DMS79 (cell line): ENCODE results near the gene SLC23A1.
"Not testable (repeated sequence)": the region's sequence is repeated elsewhere in the genome, so short reads cannot be mapped to it uniquely, and the experiment has no call there.

Experiments used
- DNase-seq: peaks from one replicate; lab custom pipeline; 2025; lab: John Stamatoyannopoulos, UW

The SLC23A1 gene

DNA sequence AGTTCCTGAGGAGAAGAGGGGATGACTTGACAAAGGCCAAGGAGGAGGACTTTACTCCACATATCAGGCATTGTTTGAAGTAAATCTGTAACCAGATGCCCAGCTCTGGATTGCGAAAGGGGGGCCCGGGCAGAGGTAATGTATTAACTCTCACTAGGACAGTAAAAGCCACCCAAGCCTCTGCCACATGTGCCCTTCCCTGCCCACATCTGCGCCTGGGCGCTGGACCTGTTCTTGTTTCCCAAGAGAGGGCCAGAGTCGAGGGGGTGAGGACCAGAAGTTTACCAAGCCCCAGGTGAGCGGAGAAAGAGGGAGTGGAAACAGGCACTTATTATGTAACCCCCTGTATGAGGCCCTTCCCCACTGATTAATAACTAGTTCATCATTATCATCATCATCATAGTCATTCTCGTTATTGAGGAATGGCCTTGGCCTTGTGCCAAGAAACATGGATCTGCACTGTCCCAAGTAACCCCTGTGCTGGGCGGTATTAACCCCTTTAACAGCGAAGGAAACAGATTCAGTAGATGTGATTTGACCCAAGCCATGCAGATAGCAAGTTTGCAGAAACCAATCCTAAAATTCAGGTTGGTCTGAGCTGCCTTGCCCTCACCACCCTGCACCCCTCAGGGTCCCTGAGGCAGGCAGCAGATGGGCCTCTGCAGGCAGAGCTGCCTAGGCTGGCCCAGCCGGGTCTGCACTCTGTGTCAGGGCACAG, at the start of gene SLC23A1:
TSS of gene SLC23A1 (minus strand) at position 23 of the 718 bp plus-strand sequence. CDS start 44 bp downstream, outside the sequence.
- no peak for DNase-seq

DNA sequence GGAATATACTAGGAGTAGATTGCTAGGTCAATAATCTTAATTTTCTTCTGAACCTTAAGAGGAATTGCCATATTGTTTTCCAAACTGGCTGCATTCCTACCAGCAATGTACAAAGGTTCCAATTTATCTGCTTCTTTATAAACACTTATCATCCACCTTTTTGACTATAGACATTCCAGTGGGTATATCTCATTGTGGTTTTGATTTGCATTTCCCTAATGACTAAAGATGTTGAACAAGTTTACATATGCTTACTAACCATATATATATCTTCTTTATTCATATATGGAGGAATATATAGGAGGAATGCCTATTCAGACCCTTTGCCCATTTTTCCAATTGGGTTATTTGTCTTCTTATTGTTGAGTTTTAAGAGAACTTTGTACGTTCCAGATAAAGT, 48.6 kb upstream of the SLC23A1 start:
- DNase-seq, result no peak

DNA sequence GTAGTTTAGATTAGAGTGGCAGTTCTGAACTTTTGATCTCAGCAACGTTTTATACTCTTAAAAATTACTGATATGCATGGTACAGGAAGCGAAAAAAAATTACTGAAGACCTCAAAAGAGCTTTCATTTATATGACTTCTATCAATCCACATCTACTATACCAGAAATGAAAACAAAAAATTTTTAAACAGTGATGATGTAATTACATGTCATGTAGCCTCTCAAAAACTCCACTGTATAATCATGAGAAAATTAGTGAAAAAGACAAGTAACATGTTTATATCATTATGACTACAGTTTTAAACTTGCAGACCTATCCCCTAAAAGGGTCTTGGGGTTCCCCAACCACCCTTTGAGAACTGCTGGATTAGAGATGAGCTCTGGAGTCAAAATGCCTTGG, 46.9 kb upstream of the SLC23A1 start:
- no peak for DNase-seq

DNA sequence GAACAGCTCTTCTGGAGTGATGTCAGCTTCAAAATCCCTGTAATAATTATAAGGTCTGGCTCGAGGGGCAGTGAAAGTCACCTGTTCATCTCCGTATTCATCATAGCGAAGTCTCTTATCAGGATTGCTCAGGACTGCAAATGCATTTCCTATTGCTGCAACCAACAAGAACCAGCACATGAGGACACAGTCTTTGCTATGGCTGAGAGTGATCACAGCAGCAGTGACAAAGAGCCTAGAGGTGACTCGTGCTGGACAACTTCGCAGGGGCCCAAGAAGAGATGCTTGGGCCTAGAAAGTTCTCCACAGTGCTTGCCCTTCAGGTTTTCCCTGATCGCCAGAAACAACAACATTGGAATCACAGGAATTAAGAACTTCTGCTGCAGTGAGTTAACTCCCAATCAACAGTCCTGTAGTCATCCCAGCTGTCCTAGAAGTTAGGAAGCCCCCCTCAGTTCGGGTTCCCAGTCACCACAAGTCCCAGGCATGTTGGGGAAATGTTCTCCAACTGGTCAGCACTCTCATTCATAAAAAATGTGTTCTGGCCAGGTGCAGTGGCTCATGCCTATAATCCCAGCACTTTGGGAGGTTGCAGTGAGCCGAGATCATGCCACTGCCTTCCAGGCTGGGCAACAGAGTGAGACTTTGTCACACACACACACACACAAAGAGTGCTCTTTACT, 43.2 kb upstream of the SLC23A1 start:
- DNase-seq, result no peak

DNA sequence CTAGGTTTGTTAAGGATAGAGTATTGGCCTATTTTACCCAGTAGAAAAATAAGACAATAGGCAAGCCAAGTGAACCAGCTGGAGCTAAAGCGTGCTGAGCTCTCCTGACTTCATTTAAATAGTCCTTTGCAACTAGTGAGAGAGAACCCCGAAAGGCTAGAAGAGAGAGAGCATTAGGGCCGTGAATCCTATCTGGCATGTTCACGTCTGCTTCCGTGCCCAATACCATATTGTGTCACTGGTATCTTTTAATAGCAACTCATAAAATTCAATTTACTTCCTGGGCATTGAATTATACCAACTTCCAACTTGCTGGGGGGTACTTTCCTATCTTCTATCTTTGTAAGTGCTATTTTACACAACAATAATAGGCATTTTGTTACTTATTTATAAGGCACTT, 42.4 kb upstream of the SLC23A1 start:
- DNase-seq, result no peak

DNA sequence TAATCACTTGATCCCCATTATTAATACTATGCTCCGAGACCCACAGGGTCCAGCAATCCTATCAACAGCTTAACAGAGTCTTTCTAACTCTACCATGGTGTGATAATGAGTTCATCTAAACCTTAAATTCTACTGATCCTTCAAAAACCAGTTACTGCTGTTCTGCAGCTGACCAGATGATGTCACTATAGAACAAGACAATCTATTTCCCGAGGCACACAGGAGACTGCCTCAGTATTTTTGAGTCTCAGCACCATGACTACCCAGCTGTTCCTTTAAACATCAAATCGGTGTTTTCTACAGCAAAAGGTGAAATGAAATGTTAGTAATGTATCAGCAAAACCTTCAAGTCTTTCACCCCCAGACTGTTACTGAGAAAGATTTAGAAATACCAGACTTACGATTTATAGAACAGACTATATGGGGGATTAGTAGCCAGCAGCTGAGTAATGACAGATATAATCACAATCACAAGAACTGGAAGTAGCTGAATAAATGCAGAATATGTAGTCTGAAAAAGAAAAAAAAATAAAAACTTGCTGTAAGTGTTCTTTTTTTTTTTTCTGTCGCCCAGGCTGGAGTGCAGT, 39.3 kb upstream of the SLC23A1 start:
- DNase-seq, result no peak

DNA sequence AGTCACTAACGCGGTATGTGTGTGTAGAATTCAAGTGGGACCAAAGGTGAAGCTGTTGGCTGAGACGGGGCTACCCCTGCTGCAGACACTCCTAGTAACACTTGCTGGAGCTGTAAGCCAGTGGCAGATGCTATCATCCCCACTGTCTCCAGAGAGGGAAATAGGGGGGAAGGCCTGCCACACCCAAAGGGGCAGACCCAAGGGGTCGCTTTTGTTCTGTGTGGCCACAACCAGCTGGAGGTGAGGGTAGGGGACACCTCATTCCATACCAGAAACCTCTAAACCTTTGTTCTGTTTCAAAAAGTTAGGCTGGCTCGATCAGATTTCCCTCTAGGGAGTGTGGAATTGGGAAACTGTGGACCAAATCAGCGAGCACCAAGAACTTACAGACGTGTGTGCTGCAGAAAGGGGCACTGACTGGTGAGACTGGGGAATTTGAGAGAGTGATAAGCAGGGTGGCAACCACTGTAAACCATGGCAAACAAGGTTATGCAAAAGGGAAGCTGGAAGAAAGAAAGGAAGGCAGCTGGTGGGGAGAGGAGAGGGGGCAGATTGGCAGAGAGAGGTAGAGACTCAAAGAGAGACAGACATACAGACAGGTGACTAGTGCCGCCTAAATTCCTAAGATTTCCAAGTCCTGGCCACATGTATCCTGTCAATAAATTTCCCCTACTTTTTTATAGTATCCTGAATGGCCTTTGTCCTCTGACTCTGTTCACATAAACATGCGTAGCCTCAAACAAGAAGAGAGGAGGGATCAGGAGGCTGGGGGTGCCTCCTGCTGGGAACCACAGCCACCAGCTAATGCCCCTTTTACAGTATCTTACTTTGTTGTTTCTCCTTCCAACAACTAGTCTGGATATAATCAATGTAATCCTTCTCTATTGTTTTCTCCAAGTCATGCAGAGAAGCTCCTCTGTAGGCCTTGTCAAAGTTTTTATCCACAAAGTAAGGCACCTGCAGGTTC, 36.4 kb upstream of the SLC23A1 start:
- no peak for DNase-seq

DNA sequence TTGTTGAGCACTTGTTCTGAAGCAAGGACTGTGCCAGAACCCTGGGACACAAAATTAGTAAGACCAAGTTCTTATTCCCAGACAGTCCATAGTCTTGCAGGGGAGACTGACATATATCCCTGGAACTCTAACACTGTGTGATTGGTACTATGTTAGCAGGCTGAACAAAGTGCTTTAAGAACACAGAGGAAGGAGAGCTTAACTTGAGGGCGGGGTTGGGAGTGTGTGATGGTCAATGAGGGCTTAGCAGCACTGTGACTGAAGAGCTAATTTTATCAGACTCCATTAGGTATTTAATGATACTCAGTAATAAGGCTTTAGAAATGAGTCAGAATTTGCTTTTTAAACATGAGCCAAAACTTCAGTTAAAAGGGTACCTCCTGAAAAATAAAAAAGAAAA, 35.7 kb upstream of the SLC23A1 start:
- DNase-seq, result no peak

DNA sequence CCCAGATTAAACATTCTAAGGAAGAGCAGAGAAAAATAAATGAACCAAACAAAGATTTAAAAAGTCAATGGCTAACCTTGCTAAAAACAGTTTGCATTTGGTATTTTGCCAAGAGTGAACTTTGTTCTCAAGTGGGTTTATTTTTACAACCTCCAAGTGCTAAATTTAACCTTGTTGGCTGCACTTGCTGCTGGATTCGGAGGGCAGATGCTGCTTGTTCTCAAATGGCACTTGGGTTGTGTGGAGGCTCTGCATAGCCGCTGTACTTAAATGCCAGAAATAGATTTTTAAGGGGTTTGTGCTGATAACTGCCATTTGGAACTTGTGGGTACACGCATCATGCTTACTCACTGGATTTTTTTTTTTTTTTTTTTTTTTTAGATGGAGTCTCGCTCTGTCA, 34.1 kb upstream of the SLC23A1 start:
- DNase-seq, result peak; percentile 76

DNA sequence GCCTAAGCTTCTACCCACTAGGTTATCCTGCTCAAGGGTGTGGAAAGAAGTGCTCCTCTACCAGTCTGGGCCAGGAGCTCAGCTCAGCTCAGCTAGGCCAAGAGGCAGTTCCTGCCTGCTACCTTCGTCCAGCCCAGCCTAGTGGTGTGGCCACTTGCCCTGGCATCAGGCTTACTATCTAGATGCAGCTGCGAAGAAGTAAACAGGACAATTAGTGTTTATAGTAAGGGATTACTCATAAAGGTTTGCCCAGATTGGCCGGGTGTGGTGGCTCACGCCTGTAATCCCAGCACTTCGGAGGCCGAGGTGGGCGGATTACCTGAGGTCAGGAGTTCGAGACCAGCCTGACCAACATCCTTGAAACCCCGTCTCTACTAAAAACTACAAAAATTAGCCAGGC, 33.6 kb upstream of the SLC23A1 start:
- no peak for DNase-seq

DNA sequence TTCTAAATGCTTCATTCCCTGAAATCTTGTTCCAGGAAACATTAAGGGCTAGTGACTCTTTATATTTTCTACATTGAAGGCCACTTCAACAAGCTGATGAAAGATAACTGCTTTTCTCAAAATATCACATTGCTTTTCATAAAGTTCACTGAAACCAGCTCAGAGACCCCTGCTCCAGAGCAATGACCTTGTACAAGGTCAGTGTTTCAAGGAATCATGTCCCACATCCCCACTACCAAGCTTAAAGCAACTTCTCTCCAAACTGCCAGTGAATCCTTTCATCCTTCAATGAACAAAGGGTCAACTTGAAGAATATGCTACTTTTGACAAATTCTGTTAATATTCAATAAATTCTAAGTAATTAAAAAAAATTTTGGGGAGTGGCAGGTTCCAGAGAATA, 32.8 kb upstream of the SLC23A1 start:
- DNase-seq, result no peak

DNA sequence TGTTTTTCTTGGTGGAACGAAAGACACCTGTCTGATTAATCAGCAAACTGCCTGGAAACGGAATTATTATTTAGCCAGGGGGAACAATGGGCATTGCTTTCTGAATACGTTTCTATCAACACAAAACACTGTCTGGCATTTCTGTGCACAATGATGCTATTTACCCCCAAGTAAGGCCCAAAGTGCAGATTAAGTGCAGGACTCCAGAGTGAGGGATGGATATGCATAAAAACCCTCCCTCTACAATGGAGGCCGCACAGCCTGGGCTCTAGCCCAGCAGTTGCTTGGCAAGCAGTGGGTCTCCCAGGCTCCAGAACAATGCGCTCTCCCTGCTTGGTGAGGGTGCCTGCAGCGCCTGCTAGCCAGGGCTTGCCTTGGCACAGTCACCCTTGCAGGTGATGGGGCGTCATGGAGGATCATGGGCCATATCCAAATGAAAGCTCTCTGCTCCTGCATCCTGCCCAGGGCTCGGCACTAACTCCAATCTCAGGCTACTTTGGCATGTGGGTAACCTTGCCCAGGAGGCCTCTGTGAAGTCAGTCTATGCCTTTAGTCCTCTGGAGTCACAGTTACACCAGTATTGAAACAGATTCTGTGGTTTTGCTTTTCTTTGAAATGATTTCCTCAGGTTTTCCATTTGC, 32.2 kb upstream of the SLC23A1 start:
- no peak for DNase-seq

DNA sequence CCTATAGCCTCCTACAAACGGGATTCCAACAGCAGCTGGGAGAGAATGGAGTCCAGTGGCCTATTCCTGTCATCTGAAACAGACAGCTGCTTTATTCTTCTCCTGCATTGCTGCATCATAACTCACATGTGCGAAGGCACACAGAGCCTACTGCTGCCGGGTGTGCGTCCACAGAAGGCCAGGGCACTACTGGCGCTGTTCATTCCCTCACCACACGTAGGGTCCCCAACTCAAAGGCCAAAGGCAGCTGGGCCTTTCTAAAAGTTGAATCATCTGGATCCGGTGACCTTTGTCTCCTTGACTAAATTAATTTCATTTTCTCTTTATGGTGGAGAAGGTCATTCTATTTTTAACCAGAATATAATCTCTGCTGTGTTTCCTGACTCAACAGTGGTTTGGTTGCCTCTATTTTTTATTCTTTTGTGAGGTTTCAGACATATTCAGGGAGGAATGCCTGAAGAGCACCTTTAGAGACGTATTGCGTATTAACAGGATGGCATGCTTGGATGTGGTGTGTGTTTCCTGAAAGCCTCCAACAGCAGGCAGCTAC, 31.6 kb upstream of the SLC23A1 start:
- DNase-seq, result no peak

DNA sequence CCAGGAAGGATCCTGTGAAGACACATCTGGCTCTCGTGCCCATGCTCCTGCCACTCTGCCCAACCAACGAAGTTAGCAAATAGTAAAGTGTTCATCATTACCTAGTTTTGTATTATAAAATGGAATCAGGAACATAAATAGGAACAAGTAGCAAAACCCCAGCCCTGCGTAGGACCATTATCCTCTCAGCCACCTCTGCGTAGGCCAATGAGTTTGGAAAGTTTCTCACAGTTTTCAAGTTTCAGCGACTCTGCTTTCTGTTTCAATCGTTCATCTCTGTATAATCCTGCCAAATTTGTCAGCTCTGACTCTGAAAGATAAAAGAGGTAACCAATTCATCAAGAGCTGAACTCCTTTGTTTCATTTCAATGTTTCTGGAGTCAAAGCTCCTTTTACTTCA, 30.9 kb upstream of the SLC23A1 start:
- DNase-seq, result no peak

DNA sequence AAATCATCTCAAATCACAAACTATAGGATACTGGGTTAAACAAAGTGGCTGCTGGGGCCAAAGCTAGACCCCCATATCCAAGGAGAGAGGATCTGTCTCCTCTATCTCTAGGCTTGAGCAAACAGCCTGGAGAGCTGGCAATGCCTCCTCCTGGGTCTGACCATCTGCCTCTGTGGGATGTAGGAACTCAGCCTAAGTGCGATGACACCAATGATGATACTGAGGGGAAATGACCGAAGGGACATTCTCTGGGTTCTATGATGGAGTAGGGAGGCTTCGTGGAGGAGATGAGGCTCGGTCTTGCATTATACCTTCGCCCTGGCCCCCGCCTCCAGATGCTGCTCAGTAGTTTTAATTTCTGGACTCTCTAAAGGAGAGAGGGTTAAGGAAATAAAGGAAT, 30.1 kb upstream of the SLC23A1 start:
- no peak for DNase-seq

DNA sequence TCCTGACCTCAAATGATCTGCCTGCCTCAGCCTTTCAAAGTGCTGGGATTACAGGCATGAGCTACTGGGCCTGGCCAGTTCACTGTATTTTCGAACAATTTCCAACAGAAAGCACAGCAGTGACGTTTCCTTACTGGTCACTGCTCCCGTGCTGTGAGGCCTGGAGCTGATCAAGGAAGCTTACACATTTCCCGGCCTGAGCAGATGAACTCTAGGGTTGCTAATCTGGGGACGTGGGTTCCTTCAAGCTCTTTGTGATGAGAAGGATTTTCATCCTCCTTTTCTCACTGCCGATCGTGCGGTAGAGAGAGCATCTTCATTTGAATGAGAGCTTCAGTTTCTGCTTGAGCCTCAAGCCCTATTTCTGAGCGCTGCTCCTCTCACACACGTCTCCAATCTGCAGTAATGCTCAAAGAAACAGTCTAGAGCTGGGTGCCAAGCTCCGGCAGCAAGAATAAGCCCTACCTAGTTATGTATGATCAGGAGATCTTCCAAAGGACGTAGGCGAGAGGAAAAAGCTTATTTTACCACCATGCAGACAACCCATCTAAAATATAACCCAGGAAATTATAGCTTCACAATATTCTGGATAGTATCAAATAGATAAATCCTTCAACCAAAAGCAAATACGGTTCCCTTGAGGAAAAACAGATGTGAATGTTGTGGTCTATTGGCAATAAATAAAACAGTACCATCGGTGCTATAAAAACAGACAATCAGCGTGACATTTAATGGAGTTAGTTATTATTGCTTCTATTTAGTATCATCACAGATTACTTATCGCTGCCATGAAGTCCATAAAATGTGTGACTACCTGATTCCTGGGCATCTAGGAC, 28.1 kb upstream of the SLC23A1 start:
- no peak for DNase-seq

DNA sequence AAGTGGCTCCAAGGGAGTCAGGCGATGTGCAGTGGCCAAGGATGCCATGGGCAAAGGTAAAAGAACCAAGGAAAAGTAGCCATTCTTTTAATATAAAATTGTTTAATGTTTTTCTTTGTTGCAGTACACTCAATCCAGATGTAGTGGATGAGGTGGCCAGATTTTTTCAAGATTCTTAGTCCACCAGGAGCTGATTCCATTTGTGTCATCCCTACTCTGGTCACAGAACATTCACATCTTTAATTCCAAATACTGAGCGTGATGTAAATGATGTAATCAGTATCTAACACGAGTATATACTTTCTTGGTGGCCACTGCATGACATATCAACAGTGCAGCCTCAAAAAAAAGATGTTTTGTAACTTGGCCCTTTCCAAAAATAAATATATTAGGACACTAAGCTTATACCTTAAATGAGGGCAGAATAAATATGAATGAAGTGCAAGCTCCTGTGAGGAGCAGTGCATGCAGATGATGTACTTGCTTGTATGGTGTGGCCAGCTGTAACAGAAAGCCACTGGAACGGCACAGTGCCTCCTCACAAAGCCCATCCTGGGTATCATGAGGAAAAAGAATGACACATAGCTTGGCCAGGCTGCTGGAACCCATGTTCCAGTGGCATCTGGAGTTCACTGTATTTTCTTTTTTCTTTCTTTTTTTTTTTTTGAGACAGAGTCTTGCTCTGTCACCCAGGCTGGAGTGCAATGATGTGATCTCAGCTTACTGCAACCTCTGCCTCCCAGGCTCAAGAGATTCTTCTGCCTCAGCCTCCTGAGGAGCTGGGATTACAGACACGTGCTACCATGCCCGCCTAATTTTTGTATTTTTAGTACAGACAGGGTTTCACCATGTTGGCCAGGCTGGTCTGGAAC, 27.3 kb upstream of the SLC23A1 start:
- DNase-seq, result no peak

DNA sequence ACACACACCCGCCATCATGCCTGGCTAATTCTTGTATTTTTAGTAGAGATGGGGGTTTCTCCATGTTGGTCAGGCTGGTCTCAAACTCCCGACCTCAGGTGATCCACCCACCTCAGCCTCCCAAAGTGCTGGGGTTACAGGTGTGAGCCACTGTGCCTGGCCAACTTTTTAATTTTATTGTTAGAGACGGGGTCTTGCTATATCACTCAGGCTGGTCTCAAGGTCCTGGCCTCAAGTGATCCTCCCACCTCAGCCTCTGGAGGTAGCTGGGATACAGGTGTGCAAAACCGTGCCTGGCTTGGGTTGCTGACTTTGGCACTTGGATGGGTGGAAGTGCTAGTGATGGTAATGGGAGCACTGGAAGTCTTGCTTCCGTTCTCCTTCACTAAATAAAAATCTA, 26.0 kb upstream of the SLC23A1 start:
- DNase-seq, result not testable (repeated sequence)

DNA sequence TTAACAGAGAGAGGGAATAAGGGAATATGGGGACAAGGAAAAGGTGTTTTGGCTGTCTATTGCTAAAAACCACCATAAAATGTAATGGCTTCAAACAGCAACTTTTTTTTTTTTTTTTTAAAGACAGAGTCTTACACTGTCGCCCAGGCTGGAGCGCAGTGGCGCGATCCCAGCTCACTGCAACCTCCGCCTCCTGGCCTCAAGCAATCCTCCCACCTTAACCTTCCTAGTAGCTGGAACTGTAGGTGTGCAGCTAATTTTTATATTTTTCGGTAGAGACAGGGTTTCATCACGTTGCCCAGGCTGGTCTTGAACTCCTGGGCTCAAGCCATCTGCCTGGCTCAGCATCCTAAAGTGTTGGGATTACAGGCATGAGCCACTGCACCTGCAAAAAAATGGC, 25.1 kb upstream of the SLC23A1 start:
- no peak for DNase-seq

DNA sequence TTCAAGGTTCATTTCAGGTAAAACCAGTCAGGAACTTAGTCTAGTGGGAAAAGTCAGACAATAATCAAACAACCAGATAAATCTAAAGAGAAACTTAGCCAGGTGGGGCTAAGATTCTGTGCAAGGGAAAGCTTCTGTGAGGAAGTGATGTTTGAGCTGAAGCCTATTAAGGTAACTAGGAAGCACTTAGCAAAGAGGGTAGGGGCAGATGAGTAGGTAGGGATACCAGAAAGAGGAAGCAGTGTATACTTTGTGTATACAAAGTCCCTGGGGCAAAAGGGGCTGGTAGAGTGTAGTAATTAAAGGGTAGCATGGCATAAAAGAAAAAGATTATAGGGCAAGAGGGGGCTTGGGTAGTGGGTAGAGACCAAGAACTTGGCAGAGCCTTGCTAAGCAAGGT, 24.4 kb upstream of the SLC23A1 start:
- DNase-seq, result no peak
